Tibial nerve (tissue), 4 donors: ENCODE results near the gene RPS6KB1.

Experiments used
- EP300 ChIP-seq, 2 donors: sonication (generic); formaldehyde crosslinking; IDR thresholded peaks; one replicate each; pipeline ENCODE4 v1.6.1; 2017; ENCODE audit warnings: antibody characterized with exemption in 2 of 2, mild to moderate bottlenecking in 1 of 2
- TF ChIP-seq, protein P1 (sequence below), 5 experiments: fragments of 200-600 bp in 3 of 5; fragments of 450-650 bp in 2 of 5; sonication (generic) in 3 of 5; IDR thresholded peaks; one replicate each; pipeline ENCODE4 v1.5.1; 2016 to 2019; ENCODE audit warnings: antibody characterized with exemption in 5 of 5, mild to moderate bottlenecking in 3 of 5, moderate library complexity in 2 of 5

DNA sequence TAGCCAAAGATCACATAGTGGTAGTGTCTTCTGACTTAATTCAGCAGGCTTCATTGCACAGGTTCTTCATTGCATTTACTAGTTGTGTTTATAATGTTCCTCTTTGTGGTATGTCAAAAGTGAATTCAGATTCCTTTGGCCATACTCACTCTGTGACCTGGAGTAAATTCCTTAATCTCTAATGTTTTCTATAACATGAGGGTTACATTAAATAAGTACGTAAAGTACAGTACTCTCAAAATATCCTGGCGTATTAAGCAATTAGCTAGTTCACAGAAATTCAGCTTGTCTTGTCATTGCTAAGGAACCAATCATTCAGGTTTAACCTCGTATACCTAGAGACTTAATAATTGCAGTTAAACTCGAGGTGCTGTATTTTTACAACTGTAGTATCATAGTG lies 4.2 kb downstream of the RPS6KB1 start:
- TF ChIP-seq, protein P1, sequence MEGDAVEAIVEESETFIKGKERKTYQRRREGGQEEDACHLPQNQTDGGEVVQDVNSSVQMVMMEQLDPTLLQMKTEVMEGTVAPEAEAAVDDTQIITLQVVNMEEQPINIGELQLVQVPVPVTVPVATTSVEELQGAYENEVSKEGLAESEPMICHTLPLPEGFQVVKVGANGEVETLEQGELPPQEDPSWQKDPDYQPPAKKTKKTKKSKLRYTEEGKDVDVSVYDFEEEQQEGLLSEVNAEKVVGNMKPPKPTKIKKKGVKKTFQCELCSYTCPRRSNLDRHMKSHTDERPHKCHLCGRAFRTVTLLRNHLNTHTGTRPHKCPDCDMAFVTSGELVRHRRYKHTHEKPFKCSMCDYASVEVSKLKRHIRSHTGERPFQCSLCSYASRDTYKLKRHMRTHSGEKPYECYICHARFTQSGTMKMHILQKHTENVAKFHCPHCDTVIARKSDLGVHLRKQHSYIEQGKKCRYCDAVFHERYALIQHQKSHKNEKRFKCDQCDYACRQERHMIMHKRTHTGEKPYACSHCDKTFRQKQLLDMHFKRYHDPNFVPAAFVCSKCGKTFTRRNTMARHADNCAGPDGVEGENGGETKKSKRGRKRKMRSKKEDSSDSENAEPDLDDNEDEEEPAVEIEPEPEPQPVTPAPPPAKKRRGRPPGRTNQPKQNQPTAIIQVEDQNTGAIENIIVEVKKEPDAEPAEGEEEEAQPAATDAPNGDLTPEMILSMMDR (IDR thresholded peaks at IDR 0.05) = no peak
- TF ChIP-seq EP300 (IDR thresholded peaks at IDR 0.05) = no peak
